GM23338 (cell line): ENCODE measurements around the gene RPL12.

Source experiments
- EZH2phosphoT487 ChIP-seq: fragments of 200-600 bp; sonication (generic); IDR thresholded peaks from one replicate; pipeline ENCODE4 v1.8.1; 2018; ENCODE audit warnings: antibody characterized with exemption; ENCODE audit not compliant: unreplicated experiment
- JUNB ChIP-seq: IDR thresholded peaks from one replicate; pipeline ENCODE4 v1.6.1; 2016; ENCODE audit warnings: antibody characterized with exemption; ENCODE audit not compliant: unreplicated experiment
- STAT1 ChIP-seq: IDR thresholded peaks from one replicate; pipeline ENCODE4 v1.6.1; 2016; ENCODE audit warnings: antibody characterized with exemption; ENCODE audit not compliant: unreplicated experiment
- TF ChIP-seq, protein P1 (sequence below), 2 experiments: fragments of 200-600 bp in 1 of 2; sonication (generic) in 1 of 2; conservative IDR thresholded peaks; 2 replicates each; pipeline versions ENCODE4 v1.5.1 to v1.6.1; 2016 to 2017; ENCODE audit warnings: antibody characterized with exemption in 2 of 2, low read depth in 2 of 2, mild to moderate bottlenecking in 2 of 2, moderate library complexity in 1 of 2
- TF ChIP-seq, protein P2 (sequence below): IDR thresholded peaks from one replicate; pipeline ENCODE4 v1.6.1; 2018; ENCODE audit warnings: antibody characterized with exemption; ENCODE audit not compliant: unreplicated experiment

DNA sequence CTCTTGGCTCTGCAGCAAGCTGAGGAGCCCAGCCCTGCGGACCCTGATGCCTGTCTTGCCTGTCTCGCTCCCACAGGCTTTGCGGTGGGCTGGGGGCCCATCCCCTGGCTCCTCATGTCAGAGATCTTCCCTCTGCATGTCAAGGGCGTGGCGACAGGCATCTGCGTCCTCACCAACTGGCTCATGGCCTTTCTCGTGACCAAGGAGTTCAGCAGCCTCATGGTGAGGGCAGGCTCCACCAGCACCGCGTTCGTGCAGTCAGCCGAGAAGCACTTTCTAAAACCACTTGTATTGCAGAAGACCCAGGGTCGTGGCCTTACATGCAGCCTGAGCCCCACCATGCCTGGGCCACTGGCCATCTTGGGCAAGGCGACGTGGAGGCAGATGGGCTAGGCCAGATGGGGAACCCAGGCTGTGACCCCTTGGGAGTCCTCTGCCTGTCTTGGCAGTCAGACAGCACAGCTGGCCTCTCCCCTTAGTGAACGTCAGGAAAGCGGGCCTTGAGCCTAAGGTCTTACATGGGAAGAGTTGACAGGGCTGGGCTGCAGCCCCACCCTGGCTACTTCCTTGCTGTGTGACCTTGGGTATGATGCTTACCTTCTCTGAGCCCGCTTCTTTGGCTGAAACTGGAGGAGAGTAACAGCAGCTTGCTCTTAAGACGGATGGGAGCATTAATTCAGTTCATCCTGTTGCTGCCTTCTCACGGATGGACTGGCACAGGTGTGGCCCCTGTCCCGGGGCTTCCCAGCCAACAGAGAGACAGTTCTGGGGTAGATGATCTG is 45.7 kb downstream of the RPL12 start:
- TF ChIP-seq STAT1 (no peak), EZH2phosphoT487 (no peak), JUNB (no peak)
- TF ChIP-seq, protein P1, sequence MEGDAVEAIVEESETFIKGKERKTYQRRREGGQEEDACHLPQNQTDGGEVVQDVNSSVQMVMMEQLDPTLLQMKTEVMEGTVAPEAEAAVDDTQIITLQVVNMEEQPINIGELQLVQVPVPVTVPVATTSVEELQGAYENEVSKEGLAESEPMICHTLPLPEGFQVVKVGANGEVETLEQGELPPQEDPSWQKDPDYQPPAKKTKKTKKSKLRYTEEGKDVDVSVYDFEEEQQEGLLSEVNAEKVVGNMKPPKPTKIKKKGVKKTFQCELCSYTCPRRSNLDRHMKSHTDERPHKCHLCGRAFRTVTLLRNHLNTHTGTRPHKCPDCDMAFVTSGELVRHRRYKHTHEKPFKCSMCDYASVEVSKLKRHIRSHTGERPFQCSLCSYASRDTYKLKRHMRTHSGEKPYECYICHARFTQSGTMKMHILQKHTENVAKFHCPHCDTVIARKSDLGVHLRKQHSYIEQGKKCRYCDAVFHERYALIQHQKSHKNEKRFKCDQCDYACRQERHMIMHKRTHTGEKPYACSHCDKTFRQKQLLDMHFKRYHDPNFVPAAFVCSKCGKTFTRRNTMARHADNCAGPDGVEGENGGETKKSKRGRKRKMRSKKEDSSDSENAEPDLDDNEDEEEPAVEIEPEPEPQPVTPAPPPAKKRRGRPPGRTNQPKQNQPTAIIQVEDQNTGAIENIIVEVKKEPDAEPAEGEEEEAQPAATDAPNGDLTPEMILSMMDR (conservative IDR thresholded peaks at IDR 0.05; ENCODE audit: low read depth in 2 of 2) = no peak
- TF ChIP-seq, protein P2, sequence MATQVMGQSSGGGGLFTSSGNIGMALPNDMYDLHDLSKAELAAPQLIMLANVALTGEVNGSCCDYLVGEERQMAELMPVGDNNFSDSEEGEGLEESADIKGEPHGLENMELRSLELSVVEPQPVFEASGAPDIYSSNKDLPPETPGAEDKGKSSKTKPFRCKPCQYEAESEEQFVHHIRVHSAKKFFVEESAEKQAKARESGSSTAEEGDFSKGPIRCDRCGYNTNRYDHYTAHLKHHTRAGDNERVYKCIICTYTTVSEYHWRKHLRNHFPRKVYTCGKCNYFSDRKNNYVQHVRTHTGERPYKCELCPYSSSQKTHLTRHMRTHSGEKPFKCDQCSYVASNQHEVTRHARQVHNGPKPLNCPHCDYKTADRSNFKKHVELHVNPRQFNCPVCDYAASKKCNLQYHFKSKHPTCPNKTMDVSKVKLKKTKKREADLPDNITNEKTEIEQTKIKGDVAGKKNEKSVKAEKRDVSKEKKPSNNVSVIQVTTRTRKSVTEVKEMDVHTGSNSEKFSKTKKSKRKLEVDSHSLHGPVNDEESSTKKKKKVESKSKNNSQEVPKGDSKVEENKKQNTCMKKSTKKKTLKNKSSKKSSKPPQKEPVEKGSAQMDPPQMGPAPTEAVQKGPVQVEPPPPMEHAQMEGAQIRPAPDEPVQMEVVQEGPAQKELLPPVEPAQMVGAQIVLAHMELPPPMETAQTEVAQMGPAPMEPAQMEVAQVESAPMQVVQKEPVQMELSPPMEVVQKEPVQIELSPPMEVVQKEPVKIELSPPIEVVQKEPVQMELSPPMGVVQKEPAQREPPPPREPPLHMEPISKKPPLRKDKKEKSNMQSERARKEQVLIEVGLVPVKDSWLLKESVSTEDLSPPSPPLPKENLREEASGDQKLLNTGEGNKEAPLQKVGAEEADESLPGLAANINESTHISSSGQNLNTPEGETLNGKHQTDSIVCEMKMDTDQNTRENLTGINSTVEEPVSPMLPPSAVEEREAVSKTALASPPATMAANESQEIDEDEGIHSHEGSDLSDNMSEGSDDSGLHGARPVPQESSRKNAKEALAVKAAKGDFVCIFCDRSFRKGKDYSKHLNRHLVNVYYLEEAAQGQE = no peak
